IPS-15b (cell line): Measurements from ENCODE around the gene PLD4.

Source experiments
- H3K27me3 ChIP-seq: one replicate; pipeline ENCODE4 v1.6.1; 2013; ENCODE audit warnings: low read length; ENCODE audit not compliant: control insufficient read depth, insufficient read depth
- H3K36me3 ChIP-seq: one replicate; pipeline ENCODE4 v1.6.1; 2013; ENCODE audit warnings: low read length; ENCODE audit not compliant: control insufficient read depth, insufficient read depth
- H3K4me1 ChIP-seq: one replicate; pipeline ENCODE4 v1.6.1; 2013; ENCODE audit warnings: mild to moderate bottlenecking, low read length; ENCODE audit not compliant: control insufficient read depth, insufficient read depth
- H3K4me3 ChIP-seq: one replicate; pipeline ENCODE4 v1.5.1; 2013; ENCODE audit warnings: low read depth, low read length
- H3K9ac ChIP-seq: one replicate; pipeline ENCODE4 v1.6.1; 2013; ENCODE audit warnings: low read depth, mild to moderate bottlenecking, low read length
- H3K9me3 ChIP-seq: one replicate; pipeline ENCODE4 v1.6.1; 2013; ENCODE audit warnings: mild to moderate bottlenecking, low read length; ENCODE audit not compliant: control insufficient read depth, insufficient read depth

Gene PLD4

GRCh38 chr14:104974146-104974541 is 49.5 kb downstream of the PLD4 start:
- H3K4me3 ChIP-seq, result no peak overlapping the region
- H3K9ac ChIP-seq, result no peak overlapping the region
- H3K36me3 ChIP-seq, result no peaks in the 10 kb centered on the region
- H3K9me3 ChIP-seq, result no peaks in the 10 kb centered on the region
- no peaks in the 10 kb centered on the region for H3K4me1 ChIP-seq
- peaks cover 18% of the 10 kb centered on the region for H3K27me3 ChIP-seq

DNA sequence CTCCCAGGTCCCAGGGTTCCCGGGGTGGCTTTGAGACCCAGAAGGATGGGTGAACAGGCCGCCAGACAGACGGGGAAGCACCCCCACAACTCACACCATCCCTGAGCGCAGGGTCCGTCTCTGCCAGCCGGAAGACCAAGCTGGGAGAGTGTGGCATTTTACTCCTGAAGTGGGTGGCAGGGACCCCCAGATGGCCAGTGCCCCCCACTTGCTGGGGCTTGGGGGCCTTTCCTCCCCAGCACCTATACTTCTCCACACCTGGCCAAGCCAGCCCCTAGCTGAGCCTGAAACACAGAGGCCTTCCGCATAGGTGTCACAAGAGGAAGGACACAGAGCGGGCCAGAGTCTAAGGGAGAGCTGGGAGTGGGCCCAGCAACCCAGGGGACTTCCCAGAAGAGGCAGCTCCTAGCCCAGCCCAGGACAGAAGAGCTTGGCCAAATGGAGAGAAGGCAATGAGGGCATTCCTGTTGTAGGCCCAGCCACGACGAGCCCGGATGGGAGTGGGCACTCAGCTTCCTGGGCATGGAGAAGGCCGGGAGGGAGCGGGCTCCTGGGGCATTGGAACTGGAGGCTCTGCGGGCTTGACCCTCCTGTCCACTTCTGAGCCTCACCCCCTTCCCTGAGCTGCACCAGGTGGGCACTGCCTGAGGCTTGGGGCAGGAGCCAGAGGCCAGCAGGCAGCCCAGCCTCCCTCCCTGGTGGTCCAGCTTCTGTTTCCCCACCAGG is 50.1 kb downstream of the PLD4 start:
- H3K4me1 ChIP-seq, result no peaks in the 10 kb centered on the region
- H3K9ac ChIP-seq, result no peak overlapping the region
- H3K36me3 ChIP-seq, result no peaks in the 10 kb centered on the region
- H3K9me3 ChIP-seq, result no peaks in the 10 kb centered on the region
- peaks cover 25% of the 10 kb centered on the region for H3K27me3 ChIP-seq
- H3K4me3 ChIP-seq, result no peak overlapping the region

DNA sequence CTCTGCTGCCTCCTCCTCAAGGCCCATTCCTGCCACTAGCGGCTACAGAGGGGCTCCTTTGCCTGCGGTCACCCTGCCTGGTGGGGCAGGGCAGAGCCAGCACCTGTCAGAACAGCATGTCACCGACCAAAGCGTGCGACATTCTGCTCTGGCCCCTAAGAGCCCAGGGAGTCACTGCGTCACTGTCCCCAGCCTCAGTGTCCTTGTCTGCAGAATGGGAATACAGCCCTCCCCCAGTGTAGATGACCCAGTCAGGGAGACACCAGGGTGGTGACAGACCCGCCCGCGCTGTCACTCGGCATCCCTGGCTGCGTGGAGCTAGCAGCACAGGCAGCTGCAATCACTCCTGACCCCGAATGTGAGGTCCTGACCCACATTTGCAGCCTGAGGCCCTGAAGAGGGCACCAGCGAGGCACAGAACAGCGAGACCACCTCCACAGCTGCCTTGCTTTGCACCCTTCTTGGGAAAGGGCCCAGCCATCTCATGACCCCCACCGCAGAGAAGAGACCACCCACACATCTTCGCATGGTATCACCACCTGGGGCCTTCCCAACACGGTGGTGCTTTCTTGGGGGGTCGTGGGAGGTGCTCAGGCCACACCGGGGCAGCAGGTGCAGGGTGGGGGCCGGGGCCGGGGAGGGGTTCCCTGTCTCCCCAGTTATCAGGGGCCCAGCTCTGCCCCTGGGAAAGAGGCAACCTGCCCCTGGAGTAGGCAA is 51.0 kb downstream of the PLD4 start:
- Histone ChIP-seq H3K4me1 (no peaks in the 10 kb centered on the region), H3K27me3 (peaks cover 28% of the 10 kb centered on the region), H3K9ac (no peak overlapping the region), H3K36me3 (no peaks in the 10 kb centered on the region), H3K4me3 (no peak overlapping the region), H3K9me3 (no peaks in the 10 kb centered on the region)

DNA sequence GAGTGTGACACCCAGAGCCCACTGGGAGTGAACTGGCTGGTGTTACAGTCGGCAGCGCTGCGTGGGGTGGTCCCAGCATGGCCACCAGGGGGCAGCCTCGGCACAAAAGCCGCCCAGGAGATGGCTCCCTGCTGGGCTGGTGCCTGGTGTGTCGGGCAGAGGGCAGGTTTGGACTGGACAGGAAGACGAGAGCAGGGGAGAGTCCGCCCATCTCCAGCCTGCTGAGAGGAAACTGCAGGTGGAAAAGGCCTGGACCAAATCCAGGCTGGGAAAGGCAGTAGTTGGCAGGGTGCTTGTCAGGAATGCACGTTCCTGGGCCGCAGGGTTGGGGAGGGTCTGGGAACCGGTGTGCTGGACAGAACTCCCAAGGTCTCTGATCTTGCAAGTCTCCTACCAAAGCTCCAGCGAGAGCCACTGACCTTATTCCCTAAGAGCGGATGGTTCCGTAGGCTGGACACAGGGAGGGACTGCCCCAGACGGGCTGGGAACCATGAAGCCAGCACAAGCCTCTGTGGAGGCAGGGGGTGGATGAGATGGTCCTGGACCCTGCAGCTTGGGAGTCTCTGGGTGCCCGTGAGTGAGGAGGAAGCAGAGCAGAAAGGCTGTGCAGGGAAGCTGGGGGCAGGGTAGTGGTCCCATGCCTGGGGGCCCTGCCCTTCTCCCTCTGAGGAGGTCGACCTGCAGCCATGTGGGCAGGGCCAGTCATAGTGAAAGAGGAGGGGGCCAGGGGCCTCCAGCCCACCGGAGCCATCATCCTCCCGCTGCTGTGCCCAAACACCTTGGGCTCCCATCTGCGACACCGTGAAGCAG is 51.7 kb downstream of the PLD4 start:
- Histone ChIP-seq H3K36me3 (no peaks in the 10 kb centered on the region), H3K9me3 (no peaks in the 10 kb centered on the region), H3K4me3 (no peak overlapping the region), H3K27me3 (peaks cover 28% of the 10 kb centered on the region), H3K4me1 (no peaks in the 10 kb centered on the region), H3K9ac (no peak overlapping the region)

GRCh38 chr14:104977008-104977680 is 52.5 kb downstream of the PLD4 start:
- H3K9me3 ChIP-seq, result no peaks in the 10 kb centered on the region
- H3K4me3 ChIP-seq, result peak overlapping the region; percentile 73
- H3K9ac ChIP-seq, result no peak overlapping the region
- no peaks in the 10 kb centered on the region for H3K36me3 ChIP-seq
- H3K27me3 ChIP-seq, result peaks cover 28% of the 10 kb centered on the region
- H3K4me1 ChIP-seq, result no peaks in the 10 kb centered on the region

DNA sequence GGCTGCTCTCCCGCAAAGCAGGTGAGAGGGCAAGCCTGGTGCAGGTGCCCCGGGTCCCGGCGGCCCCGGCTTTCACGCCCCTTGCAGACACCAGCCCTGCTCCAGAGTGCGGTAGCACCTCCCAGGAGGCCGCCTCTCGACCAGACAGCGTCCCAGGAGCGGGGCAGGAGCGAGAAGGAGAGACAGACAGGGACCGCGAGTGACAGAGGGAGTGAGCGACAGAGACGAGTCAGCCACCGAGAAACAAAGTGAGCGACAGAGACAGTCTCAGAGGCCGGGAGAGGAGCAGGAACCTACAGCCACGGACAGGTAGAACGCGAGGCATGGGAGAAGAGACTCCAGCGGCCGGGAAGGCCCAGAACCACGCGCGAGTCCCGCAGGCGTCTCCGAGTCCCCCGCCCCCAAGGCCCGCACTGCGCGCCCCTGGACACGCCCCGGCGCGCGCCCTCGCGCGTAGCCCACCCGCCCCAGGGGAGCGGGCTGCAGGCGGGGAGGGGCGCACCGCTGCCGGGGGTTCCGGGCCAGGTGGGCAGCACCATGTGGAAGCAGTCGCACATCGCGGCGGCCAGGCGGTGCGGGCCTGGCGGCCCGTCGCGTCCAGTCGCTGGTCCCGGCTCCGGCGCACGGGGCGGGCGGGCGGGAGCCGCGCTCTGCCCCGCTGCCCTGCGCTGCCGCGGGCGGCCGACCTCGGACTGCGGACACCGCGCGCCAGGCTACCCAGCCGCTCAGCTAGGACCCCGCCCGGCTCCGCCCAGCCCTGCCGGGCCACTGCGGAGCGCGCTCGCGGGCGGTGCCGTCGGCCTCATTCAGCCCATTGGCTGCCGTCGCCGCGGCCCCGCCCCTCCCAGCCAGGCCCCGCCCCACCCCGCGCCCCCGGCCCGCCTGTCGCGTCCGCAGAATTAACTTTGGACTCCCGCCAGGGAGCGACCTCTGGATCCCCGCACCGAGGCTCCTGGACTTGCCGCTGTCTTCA is 53.3 kb downstream of the PLD4 start, which contains the start of gene AHNAK2:
Gene AHNAK2 (minus strand): TSS at position 694 of the 973 bp plus-strand sequence. CDS start 137 bp downstream, at position 557.
- no peaks in the 10 kb centered on the region for H3K9me3 ChIP-seq
- H3K4me3 ChIP-seq, result peak within 1 kb of the TSS; percentile 73
- H3K4me1 ChIP-seq, result no peaks in the 10 kb centered on the region
- peaks cover 28% of the 10 kb centered on the region for H3K27me3 ChIP-seq
- no peaks in the 10 kb centered on the region for H3K36me3 ChIP-seq
- peak within 1 kb of the TSS; percentile 47 for H3K9ac ChIP-seq

DNA sequence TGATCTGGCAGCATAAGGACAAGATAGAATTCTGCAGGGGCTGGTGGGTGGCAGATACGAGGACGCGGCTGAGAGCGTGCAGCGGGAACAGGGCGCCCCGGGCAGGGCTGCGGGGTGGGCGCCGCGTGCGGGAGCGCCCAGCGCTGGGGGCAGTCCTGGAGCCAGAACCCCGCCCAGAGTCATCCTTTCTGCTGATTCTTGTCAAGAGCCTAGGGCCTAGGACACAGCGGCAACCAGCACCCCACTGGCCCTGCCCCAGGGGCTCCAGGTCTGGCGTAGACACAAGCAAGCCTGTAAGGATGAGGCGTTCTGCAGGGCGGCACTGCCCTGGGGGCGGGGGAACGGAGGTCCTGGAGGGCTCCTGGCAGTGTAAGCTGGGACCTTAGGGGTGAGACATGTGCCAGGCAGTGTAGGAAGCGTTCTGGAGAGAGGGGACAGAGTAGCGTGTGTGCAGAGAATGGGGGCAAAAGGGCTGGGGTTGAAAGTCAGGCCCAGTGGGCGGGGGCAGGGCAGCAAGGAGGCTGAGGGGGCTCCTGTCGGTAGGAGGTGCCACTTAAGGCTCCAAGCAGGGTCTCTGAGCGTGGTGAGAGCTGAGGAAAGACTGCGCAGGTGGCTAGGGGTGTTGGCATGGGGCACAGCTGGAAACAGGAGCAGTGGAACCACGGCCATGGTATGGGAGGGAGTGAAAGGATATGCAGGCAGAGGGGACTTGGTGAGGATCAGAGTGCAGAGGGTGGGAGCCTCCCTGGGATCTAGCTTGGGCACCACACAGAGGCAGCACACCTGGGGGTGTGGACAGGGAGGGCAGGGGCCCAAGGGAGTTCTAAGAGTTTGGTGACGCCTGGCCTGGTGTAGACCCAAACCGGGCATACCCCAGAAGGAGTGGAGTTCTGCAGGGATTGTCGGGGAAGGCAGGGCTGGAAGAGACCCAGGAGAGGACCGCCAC is 54.3 kb downstream of the PLD4 start:
- H3K9ac ChIP-seq, result no peak overlapping the region
- H3K4me1 ChIP-seq, result no peaks in the 10 kb centered on the region
- H3K27me3 ChIP-seq, result peaks cover 28% of the 10 kb centered on the region
- H3K9me3 ChIP-seq, result no peaks in the 10 kb centered on the region
- H3K36me3 ChIP-seq, result no peaks in the 10 kb centered on the region
- peak overlapping the region; percentile 43 for H3K4me3 ChIP-seq

GRCh38 chr14:104979758-104980610 is 55.3 kb downstream of the PLD4 start:
- Histone ChIP-seq H3K4me3 (no peak overlapping the region), H3K27me3 (peaks cover 28% of the 10 kb centered on the region), H3K9me3 (no peaks in the 10 kb centered on the region), H3K36me3 (no peaks in the 10 kb centered on the region), H3K4me1 (no peaks in the 10 kb centered on the region), H3K9ac (no peak overlapping the region)

DNA sequence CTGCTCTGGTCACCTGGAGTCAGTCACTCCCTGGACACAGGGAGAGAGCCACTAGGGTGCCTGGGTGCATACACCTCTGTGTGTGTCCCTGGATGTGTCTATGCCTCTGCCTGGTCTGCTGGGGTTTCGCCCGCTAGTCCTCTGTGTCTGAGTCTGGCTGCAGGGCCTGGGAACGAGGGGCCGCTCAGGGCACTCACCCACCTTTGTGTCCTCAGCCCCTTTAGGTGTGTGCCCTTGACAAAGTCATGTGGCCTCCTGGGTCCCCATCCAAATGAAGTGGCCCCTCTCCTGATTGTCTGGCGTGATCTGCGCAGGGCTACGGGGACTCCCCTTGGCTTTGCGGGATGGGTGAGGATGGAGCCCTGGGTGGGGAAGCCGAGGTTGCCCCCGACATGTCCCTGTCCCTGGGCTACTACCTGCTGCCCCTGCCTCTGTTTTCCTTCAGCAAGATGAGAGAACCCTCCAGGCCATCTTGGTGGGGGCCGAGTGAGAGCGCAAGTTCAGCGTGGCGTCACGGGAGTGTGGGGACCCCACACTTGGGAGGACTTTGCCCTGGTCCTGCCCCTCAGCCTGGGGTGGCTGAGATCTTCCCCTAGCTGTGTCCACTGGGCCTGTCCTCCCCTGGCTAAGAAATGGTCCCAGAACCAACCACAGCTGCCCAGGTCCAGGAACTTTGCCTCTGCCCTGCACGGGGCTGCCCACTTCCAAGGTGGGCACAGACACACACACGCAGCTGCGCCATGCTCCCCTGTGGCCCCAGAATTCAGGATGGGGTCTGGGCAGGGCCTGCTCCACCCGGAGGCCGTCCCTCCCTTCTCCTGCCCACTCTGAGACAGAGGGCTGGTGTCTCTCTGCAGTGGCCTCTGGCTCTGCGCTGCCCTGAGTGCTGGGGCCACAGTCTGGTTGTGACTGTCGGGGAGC is 56.2 kb downstream of the PLD4 start:
- Histone ChIP-seq H3K4me3 (no peak overlapping the region), H3K9me3 (no peaks in the 10 kb centered on the region), H3K27me3 (peaks cover 28% of the 10 kb centered on the region), H3K4me1 (no peaks in the 10 kb centered on the region), H3K9ac (no peak overlapping the region), H3K36me3 (no peaks in the 10 kb centered on the region)
